Fibroblast of skin of back (primary cell): Measurements from ENCODE around the gene DHODH.
"Not testable (repeated sequence)": the region's sequence is repeated elsewhere in the genome, so short reads cannot be mapped to it uniquely, and the experiment has no call there.

Experiments used
- DNase-seq: peaks from one replicate; pipeline ENCODE4 v3.0.0-alpha.2; 2013

DHODH gene

GRCh38 chr16:72054254-72054847 is 45.8 kb downstream of the DHODH start, which contains the start of gene HP:
HP (plus strand) TSS chr16:72054505; CDS start chr16:72054653, 148 bp downstream.
- DNase-seq, result not testable (repeated sequence)

GRCh38 chr16:72055911-72056310 is 47.4 kb downstream of the DHODH start:
- DNase-seq, result no peak

- not testable (repeated sequence) for DNase-seq
Observed at GRCh38 chr16:72057313-72057712, 48.8 kb downstream of the DHODH start.

GRCh38 chr16:72059060-72059459 is 50.5 kb downstream of the DHODH start:
- not testable (repeated sequence) for DNase-seq

GRCh38 chr16:72060405-72060804 is 51.9 kb downstream of the DHODH start:
- DNase-seq, result no peak

- DNase-seq, result no peak
Observed at GRCh38 chr16:72061564-72061963, 53.0 kb downstream of the DHODH start.

GRCh38 chr16:72064361-72064894 is 55.9 kb downstream of the DHODH start:
- no peak for DNase-seq

- DNase-seq, result peak; percentile 35
Observed at GRCh38 chr16:72066747-72067146, 58.2 kb downstream of the DHODH start.

- no peak for DNase-seq
Observed at GRCh38 chr16:72068930-72069329, 60.4 kb downstream of the DHODH start.

GRCh38 chr16:72072514-72073342 is 64.2 kb downstream of the DHODH start:
- DNase-seq, result no peak

GRCh38 chr16:72073560-72074230 is 65.2 kb downstream of the DHODH start:
- DNase-seq, result no peak

- not testable (repeated sequence) for DNase-seq
Observed at GRCh38 chr16:72075067-72075466, 66.5 kb downstream of the DHODH start.
